HG03064 (cell line): ENCODE data around the gene TMC2.

Experiments used
- ATAC-seq: cut with Tn5 transposase; IDR thresholded peaks from one replicate; pipeline ENCODE4 v1.9.1; 2021; ENCODE audit warnings: low read depth; ENCODE audit not compliant: unreplicated experiment

Gene TMC2

DNA sequence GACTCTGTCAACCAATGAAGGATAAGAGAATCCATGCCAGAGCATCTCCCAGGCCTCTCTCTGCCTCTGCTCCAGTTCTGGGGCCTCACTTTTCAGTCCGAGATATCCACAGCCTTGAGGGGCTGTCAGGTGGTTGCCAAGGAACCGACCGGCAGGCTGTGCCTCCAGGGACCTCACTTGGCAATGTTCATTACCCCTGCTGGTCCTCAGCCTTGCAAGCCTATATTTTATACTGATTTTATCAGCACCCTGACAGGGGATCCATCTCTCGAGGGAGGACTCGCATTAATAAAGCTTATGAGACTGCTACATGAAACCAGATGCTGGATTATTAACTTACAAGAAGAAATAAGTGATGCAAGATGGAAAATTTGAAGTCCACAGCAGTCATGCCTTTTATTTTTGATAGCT, 39.9 kb downstream of the TMC2 start:
- ATAC-seq: no peak

DNA sequence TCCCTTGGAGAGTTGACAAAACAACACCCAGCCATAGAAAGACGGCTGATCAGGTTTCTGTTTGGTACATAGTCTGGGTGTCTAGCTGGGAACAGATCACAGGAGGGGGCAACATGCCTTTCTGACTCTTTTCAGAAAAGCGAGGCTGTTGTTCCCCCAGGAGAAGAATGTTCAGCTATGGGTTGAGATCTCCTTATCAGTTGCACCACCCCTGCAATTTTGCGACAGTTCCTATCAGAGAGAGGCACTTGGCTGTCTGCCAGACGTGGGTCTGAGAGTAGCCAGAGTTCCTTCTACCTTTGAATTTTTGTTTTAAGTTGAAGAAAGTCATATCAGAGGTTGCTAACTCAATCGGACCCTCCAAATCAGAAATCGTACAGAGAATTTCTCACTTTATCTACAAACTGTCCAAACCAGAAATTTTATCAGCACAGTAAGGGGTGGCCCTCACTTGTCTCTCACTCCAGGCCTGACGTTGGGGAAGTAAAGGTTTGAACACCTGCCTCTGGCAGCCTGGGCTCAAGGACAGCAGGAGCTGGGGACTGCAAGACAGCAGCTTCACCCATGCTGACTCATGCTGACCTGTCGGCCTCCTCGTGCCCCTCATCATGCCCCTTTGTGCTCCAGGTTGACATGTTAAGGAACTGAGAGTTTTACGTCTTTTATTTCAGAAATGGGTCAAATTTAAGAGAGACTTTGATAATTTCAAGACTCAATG, 42.3 kb downstream of the TMC2 start:
- no peak for ATAC-seq

DNA sequence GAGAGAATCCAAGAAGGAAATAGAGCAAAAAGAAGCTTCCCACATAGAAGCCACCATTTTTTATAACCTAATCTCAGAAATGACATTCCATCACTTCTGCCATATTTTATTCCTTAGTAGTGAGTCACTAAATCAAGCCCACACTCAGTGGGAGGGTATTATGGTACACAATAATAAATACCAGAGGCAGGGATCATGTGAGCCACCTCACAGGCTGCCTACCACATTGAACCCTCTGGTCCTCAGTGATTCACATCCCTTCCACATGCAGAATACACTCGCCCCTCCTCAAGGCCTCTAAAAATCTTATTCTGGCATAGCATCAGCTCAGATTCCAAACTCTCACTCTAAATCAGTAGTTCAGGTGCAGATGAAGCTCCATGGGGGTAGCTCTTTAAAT, 49.4 kb downstream of the TMC2 start:
- no peak for ATAC-seq

DNA sequence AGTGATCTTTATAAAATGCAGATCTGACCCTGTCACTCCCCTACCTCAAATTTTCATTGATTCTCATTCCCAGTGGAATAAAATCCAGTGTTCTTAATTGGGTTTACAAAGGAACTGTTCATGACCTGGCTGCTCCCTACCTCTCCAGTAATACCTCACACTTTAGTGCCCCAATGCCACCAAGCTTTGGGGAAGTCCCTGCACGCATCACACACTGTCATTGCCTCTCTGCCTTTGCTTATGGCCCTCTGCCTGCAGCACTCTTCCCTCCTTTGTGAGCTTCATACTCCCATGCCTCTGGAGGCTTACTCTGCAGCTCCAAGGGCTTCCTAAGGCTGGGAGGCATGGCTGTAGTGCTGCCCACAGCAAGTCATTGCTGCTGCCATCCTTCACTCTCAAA, 57.4 kb downstream of the TMC2 start:
- no peak for ATAC-seq

DNA sequence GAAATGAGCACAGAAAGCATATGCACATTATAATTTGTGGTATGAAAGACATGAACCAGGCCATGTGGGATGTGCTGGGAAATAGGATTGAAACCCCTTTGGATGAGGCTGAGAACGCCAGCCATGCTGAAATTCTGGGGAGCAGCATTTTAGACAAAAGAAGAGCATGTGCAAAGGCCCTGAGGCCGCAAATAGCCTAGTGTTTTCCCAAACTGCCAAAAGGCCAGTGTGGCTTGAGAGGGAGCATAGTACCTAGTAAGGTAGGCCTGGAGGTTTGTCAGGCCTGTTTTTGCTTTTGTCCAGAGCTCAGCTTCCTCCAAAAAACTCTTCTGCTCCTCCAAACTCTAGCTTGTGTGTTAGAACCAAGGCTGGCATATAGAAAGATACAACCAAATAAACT, 58.7 kb downstream of the TMC2 start:
- no peak for ATAC-seq

DNA sequence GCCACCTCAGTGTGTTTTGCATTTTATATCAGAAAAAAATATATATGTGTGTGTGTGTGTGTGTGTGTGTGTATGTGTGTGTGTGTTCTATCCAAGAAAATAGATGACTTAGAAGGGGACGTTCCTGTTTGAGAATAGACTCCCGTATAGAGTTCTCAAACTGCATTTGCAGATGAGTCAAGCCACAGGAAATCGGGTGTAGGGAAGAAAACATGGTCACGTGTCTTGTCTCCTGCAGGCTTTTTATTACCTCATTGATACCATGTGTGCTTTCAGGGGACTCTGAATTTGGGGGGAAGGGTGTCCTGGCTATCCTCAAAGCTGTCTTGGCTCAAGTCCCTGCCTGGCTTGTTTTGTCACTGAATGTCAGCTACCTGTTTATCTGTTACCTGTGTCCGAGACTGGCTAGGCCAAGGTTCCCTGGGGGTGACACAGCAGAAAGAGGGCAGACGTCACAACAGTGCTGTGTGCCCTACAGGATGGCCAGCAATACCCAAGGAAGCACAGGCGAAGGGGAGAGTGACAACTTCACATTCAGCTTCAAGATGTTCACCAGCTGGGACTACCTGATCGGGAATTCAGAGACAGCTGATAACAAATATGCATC, 60.4 kb downstream of the TMC2 start:
- no peak for ATAC-seq

DNA sequence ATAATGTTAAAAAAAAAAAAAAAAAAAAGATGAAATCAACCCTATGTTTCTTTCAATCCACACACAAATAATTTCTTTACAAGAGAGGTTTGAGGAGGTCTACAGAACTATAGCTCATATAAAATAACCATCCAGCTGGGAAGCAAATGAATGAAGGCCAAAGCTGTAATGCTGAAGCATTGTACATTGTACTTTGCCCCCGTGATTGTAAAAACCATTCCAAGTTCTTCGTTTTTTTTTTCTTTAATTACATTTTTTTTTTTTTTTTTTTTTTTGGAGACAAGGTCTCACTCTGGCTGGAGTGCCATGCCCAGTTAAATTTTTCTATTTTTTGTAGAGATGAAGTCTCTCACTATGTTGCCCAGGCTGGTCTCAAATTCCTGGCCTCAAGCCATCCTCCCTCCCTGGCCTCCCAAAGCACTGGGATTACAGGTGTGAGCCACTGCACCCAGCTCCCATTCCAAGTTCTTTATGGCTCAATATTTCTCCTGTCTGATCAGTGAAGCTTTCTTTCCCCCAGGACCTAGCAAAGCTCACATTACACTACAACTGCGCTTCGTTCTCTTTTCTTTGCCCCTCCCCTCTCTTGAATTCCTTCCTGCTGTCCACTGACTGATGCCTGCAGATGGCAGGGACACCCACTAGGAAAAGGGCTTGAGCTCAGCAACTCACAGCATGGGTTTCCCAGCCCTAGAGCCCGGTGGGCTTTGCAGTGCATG, 63.1 kb downstream of the TMC2 start:
- ATAC-seq: no peak

DNA sequence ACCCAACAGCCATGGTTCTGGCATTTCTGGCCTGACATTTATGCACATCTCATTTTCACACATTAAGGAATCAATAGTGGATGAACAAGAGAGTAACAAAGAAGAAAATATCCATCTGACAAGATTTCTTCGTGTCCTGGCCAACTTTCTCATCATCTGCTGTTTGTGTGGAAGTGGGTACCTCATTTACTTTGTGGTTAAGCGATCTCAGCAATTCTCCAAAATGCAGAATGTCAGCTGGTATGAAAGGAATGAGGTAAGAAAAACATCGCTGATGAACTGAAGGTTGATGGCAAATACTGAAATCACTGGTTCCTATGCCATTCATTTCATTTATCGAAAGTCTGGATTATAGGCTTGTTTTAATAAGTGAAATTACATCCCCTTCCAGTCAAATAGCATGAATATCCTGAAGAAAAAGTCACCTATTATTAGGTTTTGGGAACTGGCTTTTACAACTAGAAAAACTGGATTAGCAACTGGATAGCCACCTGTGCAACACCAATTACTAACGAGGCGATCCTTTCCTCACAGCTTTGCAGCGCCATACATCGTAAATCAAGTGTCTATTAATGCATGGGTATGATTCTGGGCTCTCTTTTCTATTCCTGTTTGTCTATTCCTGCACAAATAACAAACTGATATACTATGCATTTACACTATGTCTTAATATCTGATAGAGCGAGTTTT, 65.8 kb downstream of the TMC2 start:
- ATAC-seq: no peak

DNA sequence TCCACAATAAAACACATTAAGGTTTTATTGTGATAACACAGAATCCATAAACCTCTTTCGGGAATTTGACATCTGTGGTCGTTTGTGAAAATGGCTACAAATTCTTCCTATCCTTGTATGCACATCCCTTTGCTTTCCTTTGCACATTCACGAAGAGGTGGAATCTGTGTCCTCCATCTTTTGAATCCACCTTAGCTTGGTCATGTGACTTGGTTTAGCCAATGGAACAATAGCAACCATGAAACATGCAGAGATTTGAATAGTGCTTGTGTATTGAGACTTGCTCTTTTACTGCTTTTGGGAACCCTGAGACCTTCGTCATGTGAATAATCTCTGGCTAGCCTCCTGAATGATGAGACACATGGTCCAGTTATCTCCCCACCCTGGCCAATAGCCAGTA, 66.4 kb downstream of the TMC2 start:
- no peak for ATAC-seq

DNA sequence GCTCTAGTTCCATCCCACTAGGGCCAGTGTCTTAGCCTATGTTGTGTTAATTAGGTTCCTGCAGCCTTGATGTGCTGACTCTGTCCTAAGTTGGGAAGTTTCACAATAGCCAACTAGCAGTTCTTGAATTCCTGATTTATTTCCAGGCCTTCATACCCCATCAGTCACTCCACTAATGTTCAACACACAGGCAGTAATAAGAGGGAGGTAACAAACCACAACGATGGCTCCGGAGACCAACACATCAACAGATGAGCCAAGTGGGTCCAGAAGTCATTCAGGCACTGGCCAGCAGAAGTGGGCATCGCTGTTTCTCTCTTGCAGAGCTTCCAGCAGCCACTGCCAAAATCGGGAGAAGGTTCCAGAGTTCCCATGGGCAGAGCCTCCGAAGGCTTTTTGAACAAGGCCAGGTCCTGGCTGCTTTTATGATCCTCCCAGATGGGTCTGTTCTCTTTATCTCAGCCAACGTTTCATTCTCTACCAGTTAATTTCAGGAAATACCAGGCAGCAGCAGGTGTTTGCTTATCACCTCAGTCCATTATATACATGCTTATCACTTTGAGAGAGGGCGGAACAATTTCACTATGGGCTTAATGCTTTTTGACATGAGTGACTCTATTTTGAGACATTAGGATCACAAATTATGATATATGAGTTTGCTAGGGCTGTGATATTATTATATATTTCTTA, 67.6 kb downstream of the TMC2 start:
- no peak for ATAC-seq

DNA sequence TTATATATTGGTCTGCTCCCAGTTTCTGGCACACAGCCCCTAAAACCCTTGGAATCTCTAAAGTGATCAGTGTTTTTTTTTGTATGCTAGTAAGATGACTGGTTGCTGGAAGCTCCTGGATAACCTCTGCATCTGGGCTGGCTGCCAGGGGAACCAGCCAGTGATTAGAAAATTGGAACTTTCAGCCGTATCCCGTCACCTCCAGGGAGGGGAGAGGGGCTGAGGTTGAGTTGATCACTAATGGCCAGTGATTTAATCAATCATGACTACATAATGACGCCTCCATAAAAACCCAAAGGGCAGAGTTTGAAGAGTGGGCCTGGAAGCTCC, 68.1 kb downstream of the TMC2 start:
- ATAC-seq: no peak

DNA sequence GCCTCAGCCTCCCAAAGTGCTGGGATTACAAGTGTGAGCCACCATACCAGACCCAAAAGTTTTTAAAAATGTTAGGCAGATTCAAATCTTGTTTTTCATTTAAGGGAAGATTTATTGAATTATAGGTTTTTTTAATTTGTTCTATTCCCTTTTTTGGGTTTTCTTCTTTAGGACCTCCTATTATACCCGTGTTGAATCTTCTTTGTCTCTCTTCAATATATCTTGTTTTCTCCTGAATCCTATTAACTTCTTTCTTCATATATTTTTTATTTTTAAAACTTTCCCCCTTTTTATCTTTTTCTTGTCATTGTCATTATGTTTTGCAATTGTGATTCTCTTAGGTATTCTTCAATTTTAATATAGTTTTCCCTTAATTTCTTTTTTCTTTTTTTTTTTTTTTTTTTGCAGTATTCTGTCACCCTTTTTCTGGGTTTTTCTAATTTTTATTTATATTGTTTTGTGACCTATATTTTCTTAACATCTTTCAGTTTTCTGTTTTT, 70.2 kb downstream of the TMC2 start:
- ATAC-seq: no peak

DNA sequence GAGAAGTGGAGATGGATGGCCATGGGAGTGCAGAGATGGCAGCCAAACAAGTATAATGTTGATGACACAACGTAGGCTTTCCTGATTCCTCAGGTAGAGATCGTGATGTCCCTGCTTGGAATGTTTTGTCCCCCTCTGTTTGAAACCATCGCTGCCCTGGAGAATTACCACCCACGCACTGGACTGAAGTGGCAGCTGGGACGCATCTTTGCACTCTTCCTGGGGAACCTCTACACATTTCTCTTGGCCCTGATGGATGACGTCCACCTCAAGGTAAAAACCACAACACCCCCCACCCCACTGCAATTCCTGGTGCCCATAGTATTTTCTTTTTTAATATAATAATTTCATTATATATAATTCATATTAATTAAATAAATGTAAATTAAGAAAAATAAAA, 74.0 kb downstream of the TMC2 start:
- ATAC-seq: no peak

DNA sequence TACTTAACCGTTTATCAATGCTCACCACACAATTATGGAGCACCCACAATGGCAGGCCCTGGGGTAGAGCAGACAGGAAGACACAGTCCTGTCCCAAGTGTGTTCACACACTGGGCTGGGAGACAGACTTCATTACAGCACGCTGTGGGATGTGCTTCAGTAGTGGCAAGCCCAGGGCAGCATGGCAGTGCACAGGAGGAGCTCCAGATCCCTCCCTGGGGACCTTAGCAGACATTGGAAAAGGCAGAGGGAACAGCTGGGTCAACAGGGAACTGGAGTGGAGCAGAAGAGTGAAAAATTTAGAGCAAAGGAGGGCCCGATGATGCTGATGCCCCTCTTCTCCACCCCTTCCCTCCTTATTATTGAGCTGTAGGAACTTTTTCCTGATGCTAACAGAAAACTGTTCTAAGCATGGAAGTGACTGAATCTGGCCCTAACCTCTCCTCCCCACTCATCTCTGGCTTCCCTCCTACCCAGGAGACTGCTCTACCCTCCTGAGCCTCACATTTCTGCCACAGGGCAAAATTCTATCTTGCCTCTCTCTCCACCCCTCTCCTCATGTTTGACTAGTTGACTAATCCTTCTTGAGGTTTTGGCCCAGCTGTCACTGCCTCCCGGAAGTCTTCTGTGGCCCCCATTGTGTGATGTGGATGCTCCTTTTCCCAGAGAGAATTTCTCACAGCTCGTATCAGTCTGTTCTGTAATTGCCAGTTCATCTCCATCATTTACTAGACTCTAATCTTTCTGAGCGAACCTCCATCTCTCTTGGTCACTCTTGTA, 74.8 kb downstream of the TMC2 start:
- no peak for ATAC-seq

DNA sequence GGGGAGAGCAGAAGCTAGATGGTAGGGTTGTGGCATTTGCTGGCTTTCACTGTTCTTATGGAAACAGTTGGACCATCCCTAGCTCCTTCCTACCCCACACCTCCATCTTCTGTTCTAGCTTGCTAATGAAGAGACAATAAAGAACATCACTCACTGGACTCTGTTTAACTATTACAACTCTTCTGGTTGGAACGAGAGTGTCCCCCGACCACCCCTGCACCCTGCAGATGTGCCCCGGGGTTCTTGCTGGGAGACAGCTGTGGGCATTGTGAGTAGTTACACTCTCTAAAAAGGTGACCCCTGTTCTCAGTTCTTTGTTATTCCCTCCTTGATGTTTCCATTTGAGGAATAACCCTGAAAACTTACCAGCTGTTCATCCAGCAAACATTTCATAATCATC, 75.7 kb downstream of the TMC2 start:
- no peak for ATAC-seq

DNA sequence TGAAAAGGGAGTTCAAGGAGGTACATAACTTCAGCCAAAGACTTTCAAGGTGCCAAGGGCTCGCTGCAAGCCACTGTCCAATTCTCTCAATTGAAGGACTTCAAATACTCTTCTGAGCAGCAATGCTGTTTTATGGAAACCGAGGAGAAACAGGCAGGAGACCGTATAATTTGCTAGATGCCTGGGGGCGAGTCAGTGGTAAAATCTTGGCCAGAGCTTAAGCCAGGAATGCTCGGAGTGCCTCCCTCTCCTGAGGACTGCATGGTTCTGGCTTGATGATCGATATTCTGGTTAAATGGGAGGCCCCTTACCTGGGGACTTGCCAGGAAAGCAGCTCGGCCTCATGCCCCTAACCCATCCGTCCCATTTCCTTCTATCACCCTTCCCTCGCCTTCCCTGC, 80.3 kb downstream of the TMC2 start:
- ATAC-seq: no peak

DNA sequence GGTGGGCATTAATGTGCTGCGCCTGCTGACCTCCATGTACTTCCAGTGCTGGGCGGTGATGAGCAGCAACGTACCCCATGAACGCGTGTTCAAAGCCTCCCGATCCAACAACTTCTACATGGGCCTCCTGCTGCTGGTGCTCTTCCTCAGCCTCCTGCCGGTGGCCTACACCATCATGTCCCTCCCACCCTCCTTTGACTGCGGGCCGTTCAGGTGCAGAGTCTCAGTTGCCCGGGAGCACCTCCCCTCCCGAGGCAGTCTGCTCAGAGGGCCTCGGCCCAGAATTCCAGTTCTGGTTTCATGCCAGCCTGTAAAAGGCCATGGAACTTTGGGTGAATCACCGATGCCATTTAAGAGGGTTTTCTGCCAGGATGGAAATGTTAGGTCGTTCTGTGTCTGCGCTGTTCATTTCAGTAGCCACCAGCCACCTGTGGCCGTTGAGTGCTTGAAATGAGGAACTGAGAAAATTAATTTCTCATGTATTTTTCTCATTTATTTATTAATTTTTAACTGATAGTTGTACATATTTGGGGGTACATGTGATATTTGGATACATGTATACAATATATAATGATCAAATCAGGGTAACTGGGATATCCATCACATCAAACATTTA, 80.8 kb downstream of the TMC2 start:
- ATAC-seq: no peak

DNA sequence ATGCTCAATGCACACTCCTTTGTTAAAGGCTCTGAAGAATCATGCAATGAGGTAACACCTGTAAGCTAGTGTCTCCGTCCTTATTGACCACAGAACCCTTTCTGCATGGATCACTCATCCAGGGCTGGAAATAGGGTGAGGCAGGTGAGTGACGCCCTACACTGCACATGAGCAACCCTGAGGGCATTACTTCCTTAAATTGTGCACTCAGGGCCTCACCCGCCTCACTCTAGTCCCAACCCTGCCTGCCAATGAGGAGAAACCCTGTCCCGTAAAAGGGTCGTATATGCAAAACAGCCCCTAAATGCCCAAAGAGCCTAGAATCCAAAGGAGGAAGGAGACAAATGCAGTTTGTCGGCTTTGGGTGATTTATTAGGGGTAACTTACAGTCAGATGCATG, 82.4 kb downstream of the TMC2 start:
- ATAC-seq: no peak

DNA sequence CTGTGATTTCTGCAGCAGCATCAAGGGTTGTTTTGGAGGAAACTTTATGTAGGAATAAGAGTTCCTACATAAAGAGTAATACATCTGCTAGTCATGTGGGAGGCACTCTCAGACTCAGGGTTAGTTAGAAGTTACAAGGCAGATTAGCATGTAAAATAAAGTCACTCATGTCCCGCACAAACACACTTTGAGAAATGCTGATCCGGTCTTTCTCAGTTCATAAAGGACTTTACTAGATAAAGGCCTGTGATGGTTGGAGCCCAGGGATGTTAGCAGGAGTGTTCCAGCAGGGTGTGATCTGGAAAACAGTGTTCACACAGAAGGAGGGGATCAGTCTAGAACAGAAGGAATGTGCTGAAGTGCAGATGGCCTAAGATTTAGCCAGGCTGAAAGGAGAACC, 83.0 kb downstream of the TMC2 start:
- no peak for ATAC-seq
